GM19099 (cell line): Measurements from ENCODE around the gene RASGEF1C.

Experiments
- POLR2A ChIP-seq: IDR thresholded peaks from 3 replicates; pipeline ENCODE4 v1.6.1; 2011; ENCODE audit warnings: low read depth; ENCODE audit not compliant: insufficient read length; ENCODE audit errors: extremely low read depth

The RASGEF1C gene

GRCh38 chr5:180138214-180138975 is 70.6 kb downstream of the RASGEF1C start:
- no peak for TF ChIP-seq POLR2A

GRCh38 chr5:180137401-180138213 is 71.4 kb downstream of the RASGEF1C start:
- TF ChIP-seq POLR2A = no peak

GRCh38 chr5:180136630-180137381 is 72.2 kb downstream of the RASGEF1C start:
- TF ChIP-seq POLR2A = no peak

- TF ChIP-seq POLR2A = no peak
Measured at GRCh38 chr5:180135967-180136629, 72.9 kb downstream of the RASGEF1C start.

GRCh38 chr5:180135128-180135955 is 73.7 kb downstream of the RASGEF1C start:
- no peak for TF ChIP-seq POLR2A

- TF ChIP-seq POLR2A = no peak
Measured at GRCh38 chr5:180133971-180134508, 75.0 kb downstream of the RASGEF1C start.

GRCh38 chr5:180133551-180133950 is 75.5 kb downstream of the RASGEF1C start:
- no peak for TF ChIP-seq POLR2A

- TF ChIP-seq POLR2A = no peak
Measured at GRCh38 chr5:180133060-180133459, 76.0 kb downstream of the RASGEF1C start.

GRCh38 chr5:180130876-180131740 is 77.9 kb downstream of the RASGEF1C start:
- no peak for TF ChIP-seq POLR2A

GRCh38 chr5:180130291-180130869 is 78.6 kb downstream of the RASGEF1C start:
- no peak for TF ChIP-seq POLR2A

- TF ChIP-seq POLR2A = no peak
Measured at GRCh38 chr5:180129291-180130190, 79.5 kb downstream of the RASGEF1C start.
